Pancreas (tissue), 10 donors: ENCODE measurements around the gene AAK1. TPM values are rescaled to one million over a fixed set of nuclear protein-coding genes. Genes with fewer than 3 reads are reported as not detected.

Source experiments
- ATAC-seq, 4 donors: fragments of 200-7000 bp; cut with Tn5 transposase; one replicate each; pipeline versions ENCODE4 v1.8.0 to v1.9.1; 2020; ENCODE audit warnings: mild to moderate bottlenecking in 4 of 4, moderate library complexity in 4 of 4
- DNase-seq, 6 donors: peaks; one replicate each; pipeline ENCODE4 v3.0.0-alpha.2; 2020
- FAIRE-seq: peaks from 2 replicates; lab custom pipeline; 2012; peaks lifted over from hg19 to GRCh38; lab: Jason Lieb, UNC
- H3K27ac ChIP-seq, 4 donors: fragments of 200-600 bp; sonication (generic); 1 replicate in 3 of 4; 2 replicates in 1 of 4; pipeline versions ENCODE4 v1.5.0 to v1.8.0; 2020
- H3K27me3 ChIP-seq, 4 donors: fragments of 200-600 bp; one replicate each; pipeline ENCODE4 v1.8.0; 2021
- H3K36me3 ChIP-seq, 3 donors: fragments of 200-600 bp; sonication (generic) in 1 of 3; one replicate each; pipeline versions ENCODE4 v1.5.0 to v1.8.0; 2020 to 2021
- H3K4me1 ChIP-seq, 3 donors: fragments of 200-600 bp; one replicate each; pipeline ENCODE4 v1.8.0; 2021
- H3K4me3 ChIP-seq, 4 donors: fragments of 200-600 bp; sonication (generic) in 2 of 4; one replicate each; pipeline versions ENCODE4 v1.5.0 to v1.8.0; 2020 to 2021
- H3K9me3 ChIP-seq, 4 donors: fragments of 200-600 bp; one replicate each; pipeline ENCODE4 v1.8.0; 2021
- WGBS, 2 donors: extraction: QIAGEN DNeasy Blood & Tissue Kit; methylation state at CpG; one replicate each; pipeline ENCODE4 v1.1.7; 2013; 5-methylcytosine and 5-hydroxymethylcytosine counted together
- intact Hi-C, 3 donors: fragments of 100-400 bp; cut with DNase I; formaldehyde crosslinking; loops; one replicate each; pipeline versions ENCODE4 v1.11.1 to v1.14.2; 2022
- polyA plus RNA-seq, 2 donors: library from polyadenylated mRNA; stranded (reverse); fragments of 200-250 nt; gene quantifications; one replicate each; pipeline ENCODE4 v1.2.3, GENCODE V29; 2013
- total RNA-seq, 6 donors: library from RNA; stranded (reverse); fragmentation: NEBNext Ultra II Directional in 4 of 6; extraction: Animal tissue kit (Norgen Biotek cat#: 25700) in 4 of 6; gene quantifications; one replicate each; pipeline versions ENCODE4 v1.2.1 to v1.2.4, GENCODE V29; 2021 to 2023
- TF ChIP-seq, protein P1 (sequence below), 4 donors: fragments of 200-600 bp; sonication (generic) in 3 of 4; IDR thresholded peaks; one replicate each; pipeline versions ENCODE4 v1.5.0 to v1.8.0; 2021; ENCODE audit warnings: antibody characterized with exemption in 4 of 4
- donor health status: healthy with polysubstance abuse.
- donor health status: DM: no; HTN: no; CAD: no; lungs with moderate emphysema.
- donor health status: DM: no; HTN: no; CAD: no.
- donor health status: control.
- donor health status: control.
- donor health status: Bipolar disorder and iron deficiency.
- donor health status: DM: yes; HTN: yes; CAD: no.
- donor health status: DM: no; HTN: no; CAD: no.
- donor health status: DM: no; HTN: no; CAD: no.
- donor health status: DM: yes; HTN: yes; CAD: no.

AAK1 gene
- total RNA-seq (10 to 100 TPM; 26.3 to 45.1 (median 35.5) TPM), polyA plus RNA-seq (10 to 100 TPM; 20.6 to 27.8 TPM)

GRCh38 chr2:69643602-69644505 lies at the start of gene AAK1:
Gene AAK1, minus strand, starts transcription at chr2:69643739. Its CDS starts 699 bp downstream, at chr2:69643040.
- 0 to 1% methylated on average over 68 to 81 of the region's 81 CpGs for WGBS, 2 donors
- TF ChIP-seq, protein P1, sequence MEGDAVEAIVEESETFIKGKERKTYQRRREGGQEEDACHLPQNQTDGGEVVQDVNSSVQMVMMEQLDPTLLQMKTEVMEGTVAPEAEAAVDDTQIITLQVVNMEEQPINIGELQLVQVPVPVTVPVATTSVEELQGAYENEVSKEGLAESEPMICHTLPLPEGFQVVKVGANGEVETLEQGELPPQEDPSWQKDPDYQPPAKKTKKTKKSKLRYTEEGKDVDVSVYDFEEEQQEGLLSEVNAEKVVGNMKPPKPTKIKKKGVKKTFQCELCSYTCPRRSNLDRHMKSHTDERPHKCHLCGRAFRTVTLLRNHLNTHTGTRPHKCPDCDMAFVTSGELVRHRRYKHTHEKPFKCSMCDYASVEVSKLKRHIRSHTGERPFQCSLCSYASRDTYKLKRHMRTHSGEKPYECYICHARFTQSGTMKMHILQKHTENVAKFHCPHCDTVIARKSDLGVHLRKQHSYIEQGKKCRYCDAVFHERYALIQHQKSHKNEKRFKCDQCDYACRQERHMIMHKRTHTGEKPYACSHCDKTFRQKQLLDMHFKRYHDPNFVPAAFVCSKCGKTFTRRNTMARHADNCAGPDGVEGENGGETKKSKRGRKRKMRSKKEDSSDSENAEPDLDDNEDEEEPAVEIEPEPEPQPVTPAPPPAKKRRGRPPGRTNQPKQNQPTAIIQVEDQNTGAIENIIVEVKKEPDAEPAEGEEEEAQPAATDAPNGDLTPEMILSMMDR (IDR thresholded peaks at IDR 0.05) = no peak

DNA sequence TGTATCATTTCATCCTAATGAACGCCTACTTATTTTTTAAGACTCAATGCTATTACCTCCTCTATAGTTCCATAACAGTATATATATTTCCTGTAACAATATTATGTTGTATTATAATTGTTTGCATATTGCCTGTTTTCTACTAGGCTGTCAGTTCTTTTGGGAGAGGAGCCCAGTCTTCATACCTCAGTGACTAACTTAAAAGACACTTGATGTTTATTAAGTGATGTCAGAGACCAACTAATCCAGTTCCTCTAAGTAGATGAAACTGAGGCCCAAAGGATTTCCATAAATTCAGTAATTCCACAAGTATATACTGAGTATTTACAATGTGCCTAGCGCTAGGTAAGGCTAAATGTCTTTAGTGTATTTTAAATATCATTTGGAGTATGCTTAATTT lies 48.9 kb upstream of the AAK1 start:
- no peaks in the 10 kb centered on the region for H3K27me3 ChIP-seq
- intact Hi-C loops = no loop called here
- WGBS, 2 donors = 98% methylated on average over 2 of the region's 2 CpGs
- DNase-seq = no peak
- H3K4me3 ChIP-seq = no peak overlapping the region
- H3K27ac ChIP-seq = no peak overlapping the region
- TF ChIP-seq, protein P1 (IDR thresholded peaks at IDR 0.05) = no peak
- peaks cover 0 to 12% (median 6%) of the 10 kb centered on the region in 3 donors for H3K4me1 ChIP-seq
- no peak for FAIRE-seq
- H3K36me3 ChIP-seq = no peaks in the 10 kb centered on the region
- ATAC-seq = no peak
- no peaks in the 10 kb centered on the region for H3K9me3 ChIP-seq

More at GRCh38 chr2:69643602-69644505, at the start of gene AAK1:
- peak; percentile 87 to 94 (median 92) for ATAC-seq
- FAIRE-seq = no peak
- intact Hi-C loops = no loop called here
- H3K4me3 ChIP-seq = peak within 1 kb of the TSS; percentile 62 to 96 (median 80)
- H3K36me3 ChIP-seq = no peaks in the 10 kb centered on the region
- peak; percentile 87 to 95 (median 90) for DNase-seq
- no peaks in the 10 kb centered on the region for H3K27me3 ChIP-seq
- peaks cover 0 to 16% (median 0%) of the 10 kb centered on the region in 3 donors for H3K4me1 ChIP-seq
- H3K9me3 ChIP-seq = no peaks in the 10 kb centered on the region
- peak within 1 kb of the TSS; percentile 87 to 95 (median 92) for H3K27ac ChIP-seq

DNA sequence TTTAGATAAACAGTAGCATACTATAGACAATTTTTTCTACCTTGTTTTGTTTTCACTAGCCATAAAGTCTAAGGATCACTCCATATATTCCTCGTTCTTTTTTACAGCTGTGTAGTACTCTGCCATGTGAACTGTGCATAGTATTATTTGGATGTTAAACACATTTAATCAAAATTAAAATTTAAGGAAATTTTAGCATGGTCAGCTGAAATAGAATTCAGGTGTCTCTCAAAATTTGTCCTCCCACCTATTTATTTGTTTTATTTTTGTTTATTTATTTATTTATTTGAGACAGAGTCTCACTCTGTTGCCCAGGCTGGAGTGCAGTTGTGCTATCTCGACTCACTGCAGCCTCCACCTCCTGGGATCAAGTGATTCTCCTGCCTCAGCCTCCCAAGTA lies 46.4 kb upstream of the AAK1 start:
- intact Hi-C loops = no loop called here
- FAIRE-seq = no peak
- TF ChIP-seq, protein P1 (IDR thresholded peaks at IDR 0.05) = no peak

DNA sequence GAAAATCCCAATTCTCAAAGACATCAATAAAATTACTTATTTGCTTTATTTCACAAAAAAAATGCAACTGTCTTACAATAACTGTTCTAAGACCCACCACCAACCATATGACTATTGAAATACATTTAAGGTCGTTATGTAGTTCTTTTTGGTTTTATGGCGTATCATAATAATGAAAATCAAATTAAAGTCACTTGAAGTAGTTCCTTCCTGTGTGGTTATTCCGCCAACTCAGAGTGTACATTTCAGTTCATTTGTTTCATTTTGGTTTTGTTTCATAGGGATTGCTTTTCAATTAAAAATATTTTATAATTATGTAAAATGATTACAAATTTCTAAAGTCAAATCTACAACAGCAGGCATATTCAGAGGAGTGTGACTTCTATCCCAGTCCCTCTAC lies 45.9 kb upstream of the AAK1 start:
- no peak overlapping the region for H3K4me3 ChIP-seq
- peaks cover 9 to 15% (median 14%) of the 10 kb centered on the region in 3 donors for H3K4me1 ChIP-seq
- no peak overlapping the region for H3K27ac ChIP-seq
- WGBS, 2 donors = 84 to 88% methylated on average over 3 of the region's 3 CpGs
- TF ChIP-seq, protein P1 (IDR thresholded peaks at IDR 0.05) = no peak
- H3K9me3 ChIP-seq = no peaks in the 10 kb centered on the region
- no peak for FAIRE-seq
- no peaks in the 10 kb centered on the region for H3K36me3 ChIP-seq
- ATAC-seq = no peak
- intact Hi-C loops = no loop called here
- no peaks in the 10 kb centered on the region for H3K27me3 ChIP-seq
- no peak for DNase-seq

More for the DNA sequence above, 46.4 kb upstream of the AAK1 start:
- WGBS, 2 donors = 90 to 96% methylated on average over 2 of the region's 2 CpGs
- ATAC-seq = no peak
- no peak overlapping the region for H3K4me3 ChIP-seq
- no peak for DNase-seq
- H3K4me1 ChIP-seq = peaks cover 4 to 13% (median 9%) of the 10 kb centered on the region in 3 donors
- no peaks in the 10 kb centered on the region for H3K27me3 ChIP-seq
- H3K36me3 ChIP-seq = no peaks in the 10 kb centered on the region
- H3K9me3 ChIP-seq = no peaks in the 10 kb centered on the region
- H3K27ac ChIP-seq = no peak overlapping the region
